A673 (cell line): Measurements from ENCODE around the gene CAPN1. TPM values are rescaled to one million over a fixed set of nuclear protein-coding genes. Genes with fewer than 3 reads are reported as not detected.
"Not testable (repeated sequence)": the region's sequence is repeated elsewhere in the genome, so short reads cannot be mapped to it uniquely, and the experiment has no call there.

Experiments used
- BruUV-seq: library from RNA; stranded (reverse); fragments of 400-500 nt; replicated peaks from 2 replicates; lab custom pipeline; 2021; lab: Mats Ljungman, UMichigan
- CTCF ChIA-PET: fragments of 300-600 bp; sonication (Branson Sonifier 250); formaldehyde crosslinking; loops from one replicate; lab custom pipeline; 2022; ENCODE audit warnings: antibody characterized with exemption; lab: Charles Lee
- POLR2A ChIA-PET: fragments of 300-600 bp; sonication (Branson Sonifier 250); formaldehyde crosslinking; loops from one replicate; lab custom pipeline; 2022; ENCODE audit warnings: antibody characterized with exemption; ENCODE audit not compliant: low non-redundant PET; lab: Charles Lee
- DNase-seq: peaks from one replicate; pipeline ENCODE4 v3.0.0-alpha.2; 2015; ENCODE audit warnings: low spot score
- H3K27ac ChIP-seq: fragments of 200-600 bp; sonication (generic); 2 replicates; pipeline ENCODE4 v1.5.1; 2016; ENCODE audit warnings: mixed run types, low read depth, mild to moderate bottlenecking, mixed read lengths, antibody characterized with exemption, low read length; ENCODE audit not compliant: poor library complexity, severe bottlenecking
- H3K27me3 ChIP-seq: fragments of 200-600 bp; sonication (generic); replicated peaks from 2 replicates; pipeline ENCODE4 v1.6.1; 2017; ENCODE audit warnings: mixed run types, low read depth, mild to moderate bottlenecking, mixed read lengths, antibody characterized with exemption, low read length; ENCODE audit not compliant: insufficient read depth, poor library complexity
- H3K36me3 ChIP-seq: fragments of 200-600 bp; sonication (generic); 2 replicates; pipeline ENCODE4 v1.6.1; 2016; ENCODE audit warnings: mixed run types, mild to moderate bottlenecking, mixed read lengths, antibody characterized with exemption, low read length; ENCODE audit not compliant: insufficient read depth, poor library complexity, severe bottlenecking
- H3K4me1 ChIP-seq: fragments of 200-600 bp; sonication (generic); 2 replicates; pipeline ENCODE4 v1.6.1; 2017; ENCODE audit warnings: mixed run types, mild to moderate bottlenecking, mixed read lengths, antibody characterized with exemption, low read length; ENCODE audit not compliant: insufficient read depth, poor library complexity, severe bottlenecking
- H3K4me3 ChIP-seq: fragments of 200-600 bp; sonication (generic); 2 replicates; pipeline ENCODE4 v1.5.1; 2016; ENCODE audit warnings: low read depth, mixed run types, mild to moderate bottlenecking, mixed read lengths, low read length; ENCODE audit not compliant: poor library complexity, severe bottlenecking
- H3K9me3 ChIP-seq: fragments of 200-600 bp; sonication (generic); 2 replicates; pipeline ENCODE4 v1.6.1; 2016; ENCODE audit warnings: mixed run types, low read depth, mild to moderate bottlenecking, mixed read lengths, antibody characterized with exemption, low read length; ENCODE audit not compliant: poor library complexity, severe bottlenecking
- EZH2 ChIP-seq: fragments of 200-600 bp; sonication (generic); IDR thresholded peaks from 2 replicates; pipeline ENCODE4 v1.6.1; 2017; ENCODE audit warnings: borderline replicate concordance, low read depth, mild to moderate bottlenecking, mixed read lengths, antibody characterized with exemption, low read length; ENCODE audit not compliant: poor library complexity, severe bottlenecking
- intact Hi-C: fragments of 100-400 bp; cut with micrococcal nuclease; formaldehyde crosslinking; loops from one replicate; pipeline ENCODE4 v1.10.0; 2022; ENCODE audit not compliant: unreplicated experiment
- total RNA-seq: library from RNA; stranded (reverse); gene quantifications from 2 replicates; pipeline ENCODE4 v1.2.3, GENCODE V29; 2021
- TF ChIP-seq, protein P1 (sequence below): fragments of 300-800, 200-600 bp; sonication (generic); conservative IDR thresholded peaks from 2 replicates; pipeline ENCODE4 v1.5.1; 2017; ENCODE audit warnings: low read depth, mild to moderate bottlenecking, antibody characterized with exemption, low read length, moderate library complexity, mixed read lengths

CAPN1 gene
- total RNA-seq, 1 experiment from 2014 or later, result 79.9 TPM

DNA sequence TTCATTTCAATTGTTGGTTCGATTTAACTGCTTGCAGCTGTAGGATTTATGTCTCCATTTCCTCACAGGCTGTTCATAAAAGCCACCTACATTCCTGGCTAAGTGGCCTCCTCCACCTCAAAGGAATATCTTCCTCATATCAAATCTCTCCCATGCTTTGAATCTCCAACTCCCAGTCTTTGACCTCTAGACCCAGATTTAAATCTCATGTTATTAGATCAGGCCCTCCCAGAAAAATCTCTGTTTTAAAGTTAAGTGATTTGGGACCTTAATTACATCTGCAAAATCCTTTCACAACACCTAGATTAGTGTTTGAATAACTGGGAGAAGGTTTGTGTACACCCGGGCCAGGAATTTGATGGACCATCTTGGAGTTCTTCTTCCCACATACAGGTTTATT is 46.2 kb downstream of the CAPN1 start:
- Histone ChIP-seq H3K9me3 (peaks cover 3% of the 10 kb centered on the region), H3K4me1 (peaks cover 12% of the 10 kb centered on the region), H3K27ac (no peak overlapping the region), H3K4me3 (no peak overlapping the region), H3K27me3 (no peaks in the 10 kb centered on the region), H3K36me3 (no peaks in the 10 kb centered on the region)
- CTCF ChIA-PET, result no interaction called here
- intact Hi-C loops, result no loop called here
- no peak for DNase-seq
- TF ChIP-seq, protein P1, sequence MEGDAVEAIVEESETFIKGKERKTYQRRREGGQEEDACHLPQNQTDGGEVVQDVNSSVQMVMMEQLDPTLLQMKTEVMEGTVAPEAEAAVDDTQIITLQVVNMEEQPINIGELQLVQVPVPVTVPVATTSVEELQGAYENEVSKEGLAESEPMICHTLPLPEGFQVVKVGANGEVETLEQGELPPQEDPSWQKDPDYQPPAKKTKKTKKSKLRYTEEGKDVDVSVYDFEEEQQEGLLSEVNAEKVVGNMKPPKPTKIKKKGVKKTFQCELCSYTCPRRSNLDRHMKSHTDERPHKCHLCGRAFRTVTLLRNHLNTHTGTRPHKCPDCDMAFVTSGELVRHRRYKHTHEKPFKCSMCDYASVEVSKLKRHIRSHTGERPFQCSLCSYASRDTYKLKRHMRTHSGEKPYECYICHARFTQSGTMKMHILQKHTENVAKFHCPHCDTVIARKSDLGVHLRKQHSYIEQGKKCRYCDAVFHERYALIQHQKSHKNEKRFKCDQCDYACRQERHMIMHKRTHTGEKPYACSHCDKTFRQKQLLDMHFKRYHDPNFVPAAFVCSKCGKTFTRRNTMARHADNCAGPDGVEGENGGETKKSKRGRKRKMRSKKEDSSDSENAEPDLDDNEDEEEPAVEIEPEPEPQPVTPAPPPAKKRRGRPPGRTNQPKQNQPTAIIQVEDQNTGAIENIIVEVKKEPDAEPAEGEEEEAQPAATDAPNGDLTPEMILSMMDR, result no peak
- no peak for TF ChIP-seq EZH2
- no TSS peak for BruUV-seq
- POLR2A ChIA-PET, result no interaction called here

DNA sequence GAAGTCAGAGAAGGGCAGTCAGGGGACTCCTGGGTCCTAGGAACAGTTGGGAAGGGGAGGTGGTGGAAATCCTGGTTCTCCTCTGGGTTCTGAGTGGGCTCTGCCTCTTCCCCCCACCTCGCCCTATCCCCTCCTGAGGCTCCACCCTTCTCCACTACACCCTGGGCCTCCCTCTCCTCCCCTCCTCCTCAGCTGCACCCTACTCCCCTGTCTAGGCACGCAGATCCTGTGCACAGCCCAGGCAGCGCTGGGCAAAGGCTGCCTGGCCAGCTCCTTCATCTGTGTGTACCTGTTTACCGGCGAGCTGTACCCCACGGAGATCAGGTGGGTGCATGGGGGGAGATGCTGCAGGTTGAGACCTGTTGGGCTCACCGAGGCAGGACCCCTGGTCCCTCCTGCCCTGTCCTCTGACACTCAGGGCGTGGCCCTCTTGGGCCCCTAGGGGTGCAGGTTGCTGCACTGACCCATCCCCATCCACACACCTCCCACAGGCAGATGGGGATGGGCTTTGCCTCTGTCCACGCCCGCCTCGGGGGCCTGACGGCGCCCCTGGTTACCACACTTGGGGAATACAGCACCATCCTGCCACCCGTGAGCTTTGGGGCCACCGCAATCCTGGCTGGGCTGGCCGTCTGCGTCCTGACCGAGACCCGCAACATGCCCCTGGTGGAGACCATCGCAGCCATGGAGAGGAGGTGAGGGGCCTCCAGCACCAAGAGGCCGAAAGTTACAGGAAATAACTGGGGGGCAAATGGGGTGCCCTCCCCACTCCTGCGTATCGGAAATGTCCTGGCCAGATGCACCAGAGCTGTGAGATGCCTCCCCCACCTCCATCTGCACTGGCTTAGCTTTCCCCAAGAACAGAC is 54.7 kb downstream of the CAPN1 start:
- no peaks in the 10 kb centered on the region for H3K4me1 ChIP-seq
- ChIA-PET POLR2A (no interaction called here), CTCF (no interaction called here)
- TF ChIP-seq EZH2, result no peak
- TF ChIP-seq, protein P1, result no peak
- H3K9me3 ChIP-seq, result no peaks in the 10 kb centered on the region
- intact Hi-C loops, result no loop called here
- H3K4me3 ChIP-seq, result no peak overlapping the region
- H3K27ac ChIP-seq, result no peak overlapping the region
- no peak for DNase-seq
- no peaks in the 10 kb centered on the region for H3K36me3 ChIP-seq
- no peaks in the 10 kb centered on the region for H3K27me3 ChIP-seq
- no TSS peak for BruUV-seq

DNA sequence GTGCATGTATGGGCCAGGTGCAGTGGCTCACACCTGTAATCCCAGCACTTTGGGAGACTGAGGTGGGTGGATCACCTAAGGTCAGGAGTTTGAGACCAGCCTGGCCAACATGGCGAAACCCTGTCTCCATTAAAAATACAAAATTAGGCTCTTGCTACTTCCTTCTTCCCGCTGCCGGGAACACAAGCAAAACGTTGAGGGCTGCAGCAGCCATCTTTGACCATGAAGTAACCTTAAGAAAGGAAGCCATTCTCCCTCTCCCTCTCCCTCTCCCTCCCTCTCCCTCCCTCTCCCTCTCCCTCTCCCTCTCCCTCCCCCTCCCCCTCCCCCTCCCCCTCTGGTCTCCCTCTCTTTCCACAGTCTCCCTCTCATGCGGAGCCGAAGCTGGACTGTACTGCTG is 56.6 kb downstream of the CAPN1 start:
- CTCF ChIA-PET, POLR2A ChIA-PET, BruUV-seq: not testable (repeated sequence)

DNA sequence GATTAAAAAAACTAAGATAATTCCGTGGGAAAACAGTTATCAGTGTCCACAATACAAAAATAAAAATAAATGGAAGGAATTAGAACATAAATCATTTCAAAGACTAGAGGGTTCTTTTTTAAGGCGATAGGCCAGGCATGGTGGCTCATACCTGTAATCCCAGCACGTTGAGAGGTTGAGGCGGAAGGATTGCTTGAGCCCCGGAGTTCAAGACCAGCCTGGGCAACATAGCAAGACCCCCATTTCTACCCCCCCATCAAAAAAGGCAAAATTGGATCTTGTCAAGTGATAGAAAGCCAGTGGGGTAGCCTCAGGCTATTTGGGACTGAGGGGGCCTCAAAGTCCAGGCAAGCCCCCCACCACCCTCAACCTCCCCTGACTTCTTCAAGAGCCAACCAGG is 59.4 kb downstream of the CAPN1 start:
- TF ChIP-seq EZH2, result no peak
- TF ChIP-seq, protein P1, result no peak
- CTCF ChIA-PET, result no interaction called here
- H3K27ac ChIP-seq, result no peak overlapping the region
- H3K4me1 ChIP-seq, result no peaks in the 10 kb centered on the region
- H3K36me3 ChIP-seq, result no peaks in the 10 kb centered on the region
- no TSS peak for BruUV-seq
- intact Hi-C loops, result no loop called here
- no peak for DNase-seq
- POLR2A ChIA-PET, result no interaction called here
- no peak overlapping the region for H3K4me3 ChIP-seq
- no peaks in the 10 kb centered on the region for H3K9me3 ChIP-seq
- no peaks in the 10 kb centered on the region for H3K27me3 ChIP-seq

More for the DNA sequence above, 56.6 kb downstream of the CAPN1 start:
- H3K36me3 ChIP-seq, H3K27me3 ChIP-seq, H3K4me3 ChIP-seq, intact Hi-C loops, DNase-seq, H3K4me1 ChIP-seq, H3K27ac ChIP-seq, H3K9me3 ChIP-seq: not testable (repeated sequence)
